GM12892 (cell line): ENCODE results near the gene DCDC1.

Source experiments
- POLR2A ChIP-seq: IDR thresholded peaks from 2 replicates; pipeline ENCODE4 v1.6.1; 2011; ENCODE audit warnings: low read depth, low read length, control low read depth
- POLR2AphosphoS5 ChIP-seq: IDR thresholded peaks from 2 replicates; pipeline ENCODE4 v1.6.1; 2011; ENCODE audit warnings: low read depth, low read length, control low read depth
- TAF1 ChIP-seq: IDR thresholded peaks from 2 replicates; pipeline ENCODE4 v1.6.1; 2011; ENCODE audit warnings: low read depth, mild to moderate bottlenecking, control low read depth, low read length, borderline replicate concordance

GRCh38 chr11:30960387-30960992 lies 409.0 kb downstream of the DCDC1 start:
- TF ChIP-seq POLR2A (no peak), TAF1 (no peak), POLR2AphosphoS5 (no peak)
